Natural killer cell (primary cell): ENCODE data around the gene HMGN4. TPM values are rescaled to one million over a fixed set of nuclear protein-coding genes. Genes with fewer than 3 reads are reported as not detected.
"Not testable (repeated sequence)": the region's sequence is repeated elsewhere in the genome, so short reads cannot be mapped to it uniquely, and the experiment has no call there.

ENCODE experiments used
- ATAC-seq, 3 donors: fragments of 150-1000 bp in 2 of 3; fragments of 200-7000 bp in 1 of 3; cut with Tn5 transposase; 1 replicate in 1 of 3; 2 replicates in 2 of 3; pipeline ENCODE4 v1.10.0; 2021; ENCODE audit warnings: mild to moderate bottlenecking in 2 of 3, moderate library complexity in 2 of 3
- DNase-seq, 2 donors: peaks; one replicate each; pipeline versions ENCODE4 v3.0.0 to v3.0.0-alpha.2; 2013 to 2021; ENCODE audit warnings: mixed read lengths in 1 of 2
- H3K27ac ChIP-seq: one replicate; pipeline ENCODE4 v1.5.1; 2013; ENCODE audit warnings: mild to moderate bottlenecking, low read length
- H3K27me3 ChIP-seq: one replicate; pipeline ENCODE4 v1.6.1; 2013; ENCODE audit warnings: low read length; ENCODE audit not compliant: control insufficient read depth, insufficient read depth
- H3K36me3 ChIP-seq: one replicate; pipeline ENCODE4 v1.6.1; 2013; ENCODE audit warnings: low read length; ENCODE audit not compliant: control insufficient read depth, insufficient read depth
- H3K4me1 ChIP-seq: one replicate; pipeline ENCODE4 v1.6.1; 2013; ENCODE audit warnings: low read length; ENCODE audit not compliant: control insufficient read depth, insufficient read depth
- H3K4me3 ChIP-seq: one replicate; pipeline ENCODE4 v1.5.1; 2013; ENCODE audit warnings: low read length
- H3K9me3 ChIP-seq: one replicate; pipeline ENCODE4 v1.6.1; 2013; ENCODE audit warnings: low read length; ENCODE audit not compliant: control insufficient read depth, insufficient read depth
- H3K27ac Mint-ChIP-seq, 2 donors: one replicate each; pipeline ENCODE4 v1.8.0; 2022; ENCODE audit warnings: mild to moderate bottlenecking in 2 of 2, mixed read lengths in 2 of 2, moderate library complexity in 1 of 2
- H3K27me3 Mint-ChIP-seq, 2 donors: one replicate each; pipeline ENCODE4 v1.8.0; 2022; ENCODE audit warnings: low read depth in 2 of 2, mixed read lengths in 2 of 2
- H3K36me3 Mint-ChIP-seq: one replicate; pipeline ENCODE4 v1.8.0; 2022; ENCODE audit warnings: mixed read lengths
- H3K4me1 Mint-ChIP-seq, 2 donors: one replicate each; pipeline ENCODE4 v1.8.0; 2022; ENCODE audit warnings: mixed read lengths in 2 of 2
- H3K4me3 Mint-ChIP-seq: one replicate; pipeline ENCODE4 v1.8.0; 2022; ENCODE audit warnings: mild to moderate bottlenecking, moderate library complexity, mixed read lengths
- H3K9me3 Mint-ChIP-seq, 2 donors: one replicate each; pipeline ENCODE4 v1.8.0; 2022; ENCODE audit warnings: mixed read lengths in 2 of 2
- WGBS: methylation state at CpG from one replicate; pipeline ENCODE4 v1.1.7; 2013; ENCODE audit warnings: missing lambda C conversion rate; ENCODE audit not compliant: insufficient coverage; 5-methylcytosine and 5-hydroxymethylcytosine counted together
- intact Hi-C: fragments of 100-400 bp; cut with micrococcal nuclease; formaldehyde crosslinking; loops from one replicate; pipeline ENCODE4 v1.14.2; 2022
- total RNA-seq, 4 donors: library from RNA; stranded (reverse); fragments of 120-200 nt in 1 of 4; gene quantifications; one replicate each; pipeline versions ENCODE4 v1.2.3 to v1.2.4, GENCODE V29; 2013 to 2022
- TF ChIP-seq, protein P1 (sequence below): fragments of 200-600 bp; IDR thresholded peaks from one replicate; pipeline ENCODE4 v1.8.0; 2022; ENCODE audit warnings: antibody characterized with exemption

HMGN4 gene
- total RNA-seq, 3 donors from 2014 or later (not counting 1 experiment from before 2014, with no cell fraction given) = 55.7 to 80.6 (median 70.3) TPM

- Mint-ChIP-seq H3K4me3 (peak overlapping the region; percentile 89), H3K4me1 (peaks cover 26 to 30% of the 10 kb centered on the region in 2 donors), H3K27me3 (no peaks in the 10 kb centered on the region), H3K36me3 (peaks cover 5% of the 10 kb centered on the region), H3K9me3 (no peaks in the 10 kb centered on the region), H3K27ac (peak overlapping the region; percentile 89 to 96)
- under 1% methylated on average over 34 of the region's 49 CpGs for WGBS
- Histone ChIP-seq H3K27ac (peak overlapping the region; percentile 91), H3K36me3 (no peaks in the 10 kb centered on the region), H3K9me3 (no peaks in the 10 kb centered on the region), H3K4me1 (peaks cover 13% of the 10 kb centered on the region), H3K4me3 (peak overlapping the region; percentile 85), H3K27me3 (no peaks in the 10 kb centered on the region)
- intact Hi-C loops = loop anchor here (1.0 kb wide), 3 partner anchors 16 to 48 kb away; no protein-coding TSS in a partner anchor
- ATAC-seq = peak; percentile 70 to 88 (median 73)
- DNase-seq = peak; percentile 84 to 94
- TF ChIP-seq, protein P1, sequence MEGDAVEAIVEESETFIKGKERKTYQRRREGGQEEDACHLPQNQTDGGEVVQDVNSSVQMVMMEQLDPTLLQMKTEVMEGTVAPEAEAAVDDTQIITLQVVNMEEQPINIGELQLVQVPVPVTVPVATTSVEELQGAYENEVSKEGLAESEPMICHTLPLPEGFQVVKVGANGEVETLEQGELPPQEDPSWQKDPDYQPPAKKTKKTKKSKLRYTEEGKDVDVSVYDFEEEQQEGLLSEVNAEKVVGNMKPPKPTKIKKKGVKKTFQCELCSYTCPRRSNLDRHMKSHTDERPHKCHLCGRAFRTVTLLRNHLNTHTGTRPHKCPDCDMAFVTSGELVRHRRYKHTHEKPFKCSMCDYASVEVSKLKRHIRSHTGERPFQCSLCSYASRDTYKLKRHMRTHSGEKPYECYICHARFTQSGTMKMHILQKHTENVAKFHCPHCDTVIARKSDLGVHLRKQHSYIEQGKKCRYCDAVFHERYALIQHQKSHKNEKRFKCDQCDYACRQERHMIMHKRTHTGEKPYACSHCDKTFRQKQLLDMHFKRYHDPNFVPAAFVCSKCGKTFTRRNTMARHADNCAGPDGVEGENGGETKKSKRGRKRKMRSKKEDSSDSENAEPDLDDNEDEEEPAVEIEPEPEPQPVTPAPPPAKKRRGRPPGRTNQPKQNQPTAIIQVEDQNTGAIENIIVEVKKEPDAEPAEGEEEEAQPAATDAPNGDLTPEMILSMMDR = no peak
Measured at GRCh38 chr6:26520850-26521599, 17.1 kb upstream of the HMGN4 start.

DNA sequence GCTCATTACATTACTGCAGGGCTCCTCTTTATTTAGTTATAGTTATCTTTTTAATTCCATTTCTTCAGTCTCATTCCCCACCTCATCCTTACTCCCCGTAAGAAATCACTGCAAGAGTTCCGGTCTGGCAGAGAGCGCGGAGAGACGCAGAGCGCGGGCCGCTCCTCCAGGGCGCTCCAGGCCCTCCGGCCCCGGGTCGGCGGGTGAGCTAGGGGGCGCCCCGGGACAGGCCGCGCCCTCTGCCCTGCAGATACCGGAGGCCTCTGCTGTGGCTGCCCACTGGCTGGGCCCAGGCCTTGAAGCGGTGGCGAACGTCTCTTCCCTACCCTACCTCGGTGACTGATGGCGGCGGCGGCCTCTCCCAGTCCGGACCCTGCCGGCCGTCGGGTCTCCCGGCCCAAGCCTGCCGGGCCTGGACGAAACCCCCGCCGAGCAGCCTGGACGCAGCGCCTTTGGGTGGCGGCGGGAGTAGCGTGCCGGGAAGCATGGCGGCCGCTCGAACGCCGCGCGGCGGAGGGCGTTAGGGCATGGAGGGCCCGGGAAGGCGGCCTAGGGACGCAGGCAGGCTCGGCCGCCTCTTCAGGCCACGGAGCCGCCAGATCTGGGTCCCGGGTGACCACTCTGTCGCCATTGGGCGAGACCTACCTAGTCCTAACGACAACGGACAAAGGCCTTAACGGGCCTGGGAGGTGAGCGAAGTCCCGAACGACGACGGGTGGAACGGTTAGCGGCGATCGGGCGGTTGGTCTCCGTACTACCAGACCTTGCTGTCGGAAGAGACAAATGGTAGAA is 16.4 kb upstream of the HMGN4 start:
- 14% methylated on average over 74 of the region's 74 CpGs for WGBS
- intact Hi-C loops = loop anchor here (1.0 kb wide), 2 partner anchors 16 to 32 kb away; no protein-coding TSS in a partner anchor
- peaks cover 26 to 30% of the 10 kb centered on the region in 2 donors for H3K4me1 Mint-ChIP-seq

GRCh38 chr6:26522486-26523228 is 15.5 kb upstream of the HMGN4 start:
- H3K27me3 Mint-ChIP-seq, H3K36me3 ChIP-seq, H3K9me3 Mint-ChIP-seq, ATAC-seq, H3K27me3 ChIP-seq, H3K36me3 Mint-ChIP-seq, intact Hi-C loops, H3K9me3 ChIP-seq: not testable (repeated sequence)
- WGBS = 84% methylated on average over 7 of the region's 11 CpGs
- peak overlapping the region; percentile 85 for H3K4me3 ChIP-seq
- H3K27ac ChIP-seq = peak overlapping the region; percentile 91
- Mint-ChIP-seq H3K4me1 (peaks cover 26 to 30% of the 10 kb centered on the region in 2 donors), H3K27ac (peak overlapping the region; percentile 89 to 96), H3K4me3 (peak overlapping the region; percentile 89)
- peak in 1 of 2 donors; percentile 54 for DNase-seq
- H3K4me1 ChIP-seq = peaks cover 13% of the 10 kb centered on the region

More for the DNA sequence above, 16.4 kb upstream of the HMGN4 start:
- Histone ChIP-seq H3K9me3 (no peaks in the 10 kb centered on the region), H3K4me3 (peak overlapping the region; percentile 85), H3K4me1 (peaks cover 13% of the 10 kb centered on the region), H3K36me3 (no peaks in the 10 kb centered on the region), H3K27me3 (no peaks in the 10 kb centered on the region), H3K27ac (peak overlapping the region; percentile 91)
- peak; percentile 80 to 83 for DNase-seq
- Mint-ChIP-seq H3K9me3 (no peaks in the 10 kb centered on the region), H3K27me3 (no peaks in the 10 kb centered on the region), H3K4me3 (peak overlapping the region; percentile 89), H3K36me3 (peaks cover 5% of the 10 kb centered on the region), H3K27ac (peak overlapping the region; percentile 89 to 96)
- TF ChIP-seq, protein P1 = peak; percentile 47
- ATAC-seq = peak; percentile 68 to 82 (median 76)

DNA sequence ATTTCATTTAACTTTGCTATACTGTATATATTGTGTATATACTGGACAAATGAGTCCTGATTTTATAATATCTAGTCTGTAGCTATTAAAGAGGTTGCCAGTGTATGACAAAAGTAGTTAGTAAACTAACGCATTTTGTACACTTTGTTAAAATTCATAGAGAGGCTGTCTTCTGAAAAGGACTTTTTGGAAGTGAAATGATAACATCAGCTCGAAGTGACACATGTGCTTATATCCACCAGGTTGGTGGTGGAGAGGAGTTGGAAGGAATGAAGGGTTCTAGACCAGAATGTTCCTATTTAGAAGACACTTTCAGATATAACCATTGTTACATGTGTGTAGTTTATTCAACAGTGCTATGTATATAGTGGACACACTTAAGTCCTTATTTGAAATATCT is 13.9 kb upstream of the HMGN4 start:
- DNase-seq, H3K4me3 ChIP-seq, H3K27me3 Mint-ChIP-seq, H3K4me3 Mint-ChIP-seq, ATAC-seq, H3K27me3 ChIP-seq, H3K36me3 Mint-ChIP-seq, intact Hi-C loops, H3K27ac ChIP-seq, H3K9me3 ChIP-seq, H3K36me3 ChIP-seq, H3K9me3 Mint-ChIP-seq, H3K27ac Mint-ChIP-seq: not testable (repeated sequence)
- peaks cover 13% of the 10 kb centered on the region for H3K4me1 ChIP-seq
- WGBS = 100% methylated on average over 2 of the region's 2 CpGs
- peaks cover 26 to 30% of the 10 kb centered on the region in 2 donors for H3K4me1 Mint-ChIP-seq
